GM12892 (cell line): ENCODE results near the gene ITGB5.

Experiments
- POLR2A ChIP-seq: IDR thresholded peaks from 2 replicates; pipeline ENCODE4 v1.6.1; 2011; ENCODE audit warnings: low read depth, low read length, control low read depth
- POLR2AphosphoS5 ChIP-seq: IDR thresholded peaks from 2 replicates; pipeline ENCODE4 v1.6.1; 2011; ENCODE audit warnings: low read depth, low read length, control low read depth

DNA sequence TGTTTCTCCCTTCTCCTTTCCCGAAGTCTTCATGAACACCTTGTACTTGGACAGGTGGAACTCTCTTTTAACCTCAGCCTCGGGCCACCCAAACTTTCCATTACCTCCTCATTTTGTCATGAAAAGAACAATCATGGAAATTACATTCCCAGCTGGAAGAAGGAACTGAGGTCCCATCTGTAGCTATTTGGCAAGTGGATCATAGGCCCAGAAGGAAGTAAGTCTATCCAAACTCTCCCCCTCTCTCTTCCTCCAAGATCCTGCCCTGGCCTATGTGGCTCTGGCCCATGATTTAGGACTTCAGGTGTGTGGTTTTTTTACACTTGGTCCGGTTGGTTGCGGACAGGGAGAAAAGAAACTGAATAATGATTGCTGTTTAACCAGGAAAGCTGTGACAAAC, 44.1 kb downstream of the ITGB5 start:
- no peak for TF ChIP-seq POLR2A
- TF ChIP-seq POLR2AphosphoS5 = no peak
